Heart left ventricle (tissue), 13 donors: ENCODE data around the gene MAGI2.

ENCODE experiments used
- POLR2A ChIP-seq, 2 donors: fragments of 450-650 bp; IDR thresholded peaks; one replicate each; pipeline ENCODE4 v1.6.1; 2017; ENCODE audit warnings: antibody characterized with exemption in 2 of 2, mild to moderate bottlenecking in 2 of 2, moderate library complexity in 2 of 2
- TF ChIP-seq, protein P1 (sequence below), 12 donors: fragments of 200-600 bp; sonication (generic) in 4 of 12; IDR thresholded peaks; one replicate each; pipeline versions ENCODE4 v1.5.0 to v1.8.0; 2018 to 2022; ENCODE audit warnings: antibody characterized with exemption in 12 of 12, mild to moderate bottlenecking in 5 of 12
- donor health status: ischemic (EF 13 %, LVEDD 7.1; RV severe dilation, severe dysfunction).
- donor health status: DM: no; HTN: yes; CAD: no.
- donor health status: DM: no; HTN: no; CAD: no.
- donor health status: ischemic (EF 25% LVEDD 6.9; RV normal size, moderate dysfunction).
- donor health status: ischemic (EF 25% LVEDD 5.7; RV mildly dilated, moderate dysfunction).
- donor health status: ischemic (EF 35%, LVEDD 5.7; RV mildly dilated, moderate dysfunction).
- donor health status: nonischemic (EF 11% LVEDD 7.7; RV severe dilation, severe dysfunction).
- donor health status: DM: yes; HTN: yes; CAD: no.
- donor health status: PGD.
- donor health status: ischemic (EF 29% LVEDD 5.4; RV normal size, mild dysfunction).
- donor health status: nonischemic (EF 23%, LVEDD 6.1; RV moderate dilation, normal function).

DNA sequence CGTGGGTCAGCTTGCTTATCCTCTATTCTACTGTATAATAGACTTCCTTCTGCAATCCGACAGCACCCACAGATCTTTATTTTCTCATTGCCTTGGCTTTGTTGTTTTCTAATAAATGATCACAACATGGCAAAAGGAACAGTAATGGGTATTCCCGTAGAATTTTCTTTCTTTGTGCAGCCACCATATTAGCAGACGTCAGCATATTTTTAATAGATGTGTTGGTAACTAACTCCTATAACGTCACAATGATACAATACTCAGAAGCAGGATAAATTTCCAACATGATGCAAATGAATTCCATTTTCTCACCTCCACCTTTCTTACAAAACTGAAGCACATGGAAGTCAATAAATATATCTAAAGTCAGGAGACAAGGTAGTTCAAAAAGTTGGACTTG lies 617.6 kb downstream of the MAGI2 start:
- TF ChIP-seq, protein P1, sequence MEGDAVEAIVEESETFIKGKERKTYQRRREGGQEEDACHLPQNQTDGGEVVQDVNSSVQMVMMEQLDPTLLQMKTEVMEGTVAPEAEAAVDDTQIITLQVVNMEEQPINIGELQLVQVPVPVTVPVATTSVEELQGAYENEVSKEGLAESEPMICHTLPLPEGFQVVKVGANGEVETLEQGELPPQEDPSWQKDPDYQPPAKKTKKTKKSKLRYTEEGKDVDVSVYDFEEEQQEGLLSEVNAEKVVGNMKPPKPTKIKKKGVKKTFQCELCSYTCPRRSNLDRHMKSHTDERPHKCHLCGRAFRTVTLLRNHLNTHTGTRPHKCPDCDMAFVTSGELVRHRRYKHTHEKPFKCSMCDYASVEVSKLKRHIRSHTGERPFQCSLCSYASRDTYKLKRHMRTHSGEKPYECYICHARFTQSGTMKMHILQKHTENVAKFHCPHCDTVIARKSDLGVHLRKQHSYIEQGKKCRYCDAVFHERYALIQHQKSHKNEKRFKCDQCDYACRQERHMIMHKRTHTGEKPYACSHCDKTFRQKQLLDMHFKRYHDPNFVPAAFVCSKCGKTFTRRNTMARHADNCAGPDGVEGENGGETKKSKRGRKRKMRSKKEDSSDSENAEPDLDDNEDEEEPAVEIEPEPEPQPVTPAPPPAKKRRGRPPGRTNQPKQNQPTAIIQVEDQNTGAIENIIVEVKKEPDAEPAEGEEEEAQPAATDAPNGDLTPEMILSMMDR (IDR thresholded peaks at IDR 0.05), result no peak
- TF ChIP-seq POLR2A (IDR thresholded peaks at IDR 0.05), result no peak
